H1 (cell line): ENCODE results near the gene CHTF8. TPM values are rescaled to one million over a fixed set of nuclear protein-coding genes. Genes with fewer than 3 reads are reported as not detected.

Source experiments
- CTCF ChIA-PET: fragments of 300-600 bp; sonication (Branson Sonifier 250); formaldehyde crosslinking; loops from one replicate; lab custom pipeline; 2021; ENCODE audit not compliant: partially characterized antibody; lab: Charles Lee
- POLR2A ChIA-PET: fragments of 300-600 bp; sonication (Branson Sonifier 250); formaldehyde crosslinking; loops from one replicate; lab custom pipeline; 2021; ENCODE audit warnings: inconsistent platforms; ENCODE audit not compliant: partially characterized antibody; lab: Charles Lee
- DNase-seq, 2 experiments: peaks; one replicate each; pipeline versions ENCODE4 v3.0.0 to v3.0.0-alpha.2; 2010 to 2022; ENCODE audit warnings: low spot score in 2 of 2, low read depth in 1 of 2, mixed read lengths in 1 of 2
- FAIRE-seq: peaks from 2 replicates; lab custom pipeline; 2011; peaks lifted over from hg19 to GRCh38; lab: Jason Lieb, UNC
- H2AFZ ChIP-seq: 2 replicates; pipeline ENCODE4 v1.8.1; 2012; ENCODE audit warnings: low read length, inconsistent platforms
- H2AK5ac ChIP-seq: 2 replicates; pipeline ENCODE4 v1.6.1; 2013; ENCODE audit warnings: low read depth, low read length
- H2BK120ac ChIP-seq: replicated peaks from 2 replicates; pipeline ENCODE3; 2013; ENCODE audit warnings: low read depth, low read length, inconsistent platforms
- H2BK12ac ChIP-seq: 2 replicates; pipeline ENCODE4 v1.6.1; 2013; ENCODE audit warnings: low read depth, low read length
- H2BK15ac ChIP-seq: 2 replicates; pipeline ENCODE4 v1.6.1; 2013; ENCODE audit warnings: low read length
- H2BK20ac ChIP-seq: 2 replicates; pipeline ENCODE4 v1.6.1; 2013; ENCODE audit warnings: low read length
- H2BK5ac ChIP-seq: 2 replicates; pipeline ENCODE4 v1.6.1; 2013; ENCODE audit warnings: low read depth, low read length
- H3K14ac ChIP-seq: 2 replicates; pipeline ENCODE4 v1.6.1; 2013; ENCODE audit warnings: inconsistent platforms; ENCODE audit not compliant: insufficient read length
- H3K18ac ChIP-seq: 2 replicates; pipeline ENCODE4 v1.6.1; 2013; ENCODE audit warnings: low read length; ENCODE audit errors: extremely low read depth
- H3K23ac ChIP-seq: 2 replicates; pipeline ENCODE4 v1.6.1; 2013; ENCODE audit warnings: inconsistent platforms; ENCODE audit not compliant: insufficient read length
- H3K23me2 ChIP-seq: 2 replicates; pipeline ENCODE4 v1.6.1; 2013; ENCODE audit warnings: low read depth, low read length
- H3K27ac ChIP-seq: 2 replicates; pipeline ENCODE4 v1.6.1; 2011; ENCODE audit warnings: low read depth, low read length, inconsistent platforms
- H3K27me3 ChIP-seq, 4 experiments: replicated peaks in 1 of 4; 1 replicate in 1 of 4; 2 replicates in 3 of 4; pipeline versions ENCODE4 v1.6.1 to v1.8.1; 2011 to 2013; ENCODE audit warnings: low read length in 3 of 4, mild to moderate bottlenecking in 3 of 4, inconsistent platforms in 2 of 4, mixed read lengths in 2 of 4, moderate library complexity in 1 of 4; ENCODE audit not compliant: control insufficient read depth in 3 of 4, insufficient read depth in 3 of 4; ENCODE audit errors: extremely low read depth in 1 of 4
- H3K36me3 ChIP-seq, 4 experiments: 2 replicates each; pipeline versions ENCODE4 v1.6.1 to v1.8.1; 2011 to 2013; ENCODE audit warnings: mild to moderate bottlenecking in 4 of 4, low read length in 3 of 4, moderate library complexity in 2 of 4, control low read depth in 1 of 4, inconsistent platforms in 1 of 4; ENCODE audit not compliant: insufficient read depth in 4 of 4, control insufficient read depth in 2 of 4
- H3K4ac ChIP-seq: replicated peaks from 2 replicates; pipeline ENCODE3; 2013; ENCODE audit warnings: low read length, low read depth, mixed read lengths, inconsistent platforms; ENCODE audit not compliant: insufficient read length
- H3K4me1 ChIP-seq, 4 experiments: replicated peaks in 1 of 4; 1 replicate in 1 of 4; 2 replicates in 3 of 4; pipeline versions ENCODE4 v1.6.1 to v1.8.1; 2011 to 2013; ENCODE audit warnings: low read length in 3 of 4, inconsistent platforms in 2 of 4, mixed read lengths in 1 of 4; ENCODE audit not compliant: insufficient read depth in 4 of 4, control insufficient read depth in 3 of 4
- H3K4me2 ChIP-seq, 2 experiments: 2 replicates each; pipeline versions ENCODE4 v1.6.1 to v1.8.1; 2011 to 2013; ENCODE audit warnings: low read depth in 2 of 2, low read length in 2 of 2, control low read depth in 1 of 2, inconsistent platforms in 1 of 2, mild to moderate bottlenecking in 1 of 2; ENCODE audit not compliant: insufficient read depth in 1 of 2
- H3K4me3 ChIP-seq, 4 experiments: fragments of 200-600, 300-600 bp in 1 of 4; sonication (generic), shearing (Covaris generic), sonication (Bioruptor Twin) in 1 of 4; 2 replicates each; pipeline versions ENCODE4 v1.5.1 to v1.8.1; 2011 to 2016; ENCODE audit warnings: low read length in 4 of 4, low read depth in 3 of 4, control low read depth in 2 of 4, inconsistent platforms in 2 of 4, mild to moderate bottlenecking in 2 of 4, mixed read lengths in 1 of 4, moderate library complexity in 1 of 4; ENCODE audit not compliant: insufficient read depth in 2 of 4; ENCODE audit errors: extremely low read depth in 1 of 4
- H3K56ac ChIP-seq: replicated peaks from 2 replicates; pipeline ENCODE3; 2013; ENCODE audit warnings: low read depth, mild to moderate bottlenecking, mixed read lengths, low read length, inconsistent platforms; ENCODE audit not compliant: insufficient read length
- H3K79me1 ChIP-seq: 2 replicates; pipeline ENCODE4 v1.6.1; 2013; ENCODE audit warnings: low read depth, low read length, control low read depth
- H3K79me2 ChIP-seq, 2 experiments: 2 replicates each; pipeline versions ENCODE4 v1.6.1 to v1.8.1; 2012 to 2013; ENCODE audit warnings: low read length in 2 of 2, mild to moderate bottlenecking in 2 of 2, inconsistent platforms in 1 of 2; ENCODE audit not compliant: insufficient read depth in 2 of 2, control insufficient read depth in 1 of 2
- H3K9ac ChIP-seq, 4 experiments: replicated peaks in 1 of 4; 1 replicate in 1 of 4; 2 replicates in 3 of 4; pipeline versions ENCODE4 v1.6.1 to v1.8.1; 2011 to 2013; ENCODE audit warnings: low read depth in 3 of 4, low read length in 3 of 4, control low read depth in 2 of 4, mild to moderate bottlenecking in 2 of 4, moderate library complexity in 2 of 4, inconsistent platforms in 1 of 4; ENCODE audit errors: extremely low read depth in 1 of 4
- H3K9me3 ChIP-seq, 2 experiments: 2 replicates each; pipeline versions ENCODE4 v1.6.1 to v1.8.1; 2012 to 2013; ENCODE audit warnings: mild to moderate bottlenecking in 2 of 2, moderate library complexity in 2 of 2, control low read depth in 1 of 2, inconsistent platforms in 1 of 2, low read depth in 1 of 2, low read length in 1 of 2, mixed read lengths in 1 of 2; ENCODE audit not compliant: insufficient read depth in 2 of 2
- H4K20me1 ChIP-seq, 2 experiments: replicated peaks in 1 of 2; 2 replicates each; pipeline versions ENCODE3 to v1.8.1; 2011 to 2013; ENCODE audit warnings: inconsistent platforms in 2 of 2, low read length in 2 of 2, mild to moderate bottlenecking in 1 of 2; ENCODE audit not compliant: insufficient read depth in 2 of 2, control insufficient read depth in 1 of 2
- H4K5ac ChIP-seq: 2 replicates; pipeline ENCODE4 v1.6.1; 2013; ENCODE audit warnings: low read length, low read depth, mixed read lengths, inconsistent platforms; ENCODE audit not compliant: insufficient read length
- H4K8ac ChIP-seq: 2 replicates; pipeline ENCODE4 v1.8.0; 2013; ENCODE audit warnings: mild to moderate bottlenecking, moderate library complexity, low read length, inconsistent platforms; ENCODE audit not compliant: insufficient read depth; ENCODE audit errors: extremely low read depth
- H4K91ac ChIP-seq: replicated peaks from 2 replicates; pipeline ENCODE3; 2013; ENCODE audit warnings: low read length, mixed read lengths, inconsistent platforms; ENCODE audit not compliant: insufficient read length
- ASH2L ChIP-seq: fragments of 200-600, 300-600 bp; sonication (generic); IDR thresholded peaks from one replicate; pipeline ENCODE4 v1.7.1; 2017; ENCODE audit warnings: low read length
- CEBPB ChIP-seq: IDR thresholded peaks from 2 replicates; pipeline ENCODE4 v1.6.1; 2012; ENCODE audit warnings: low read depth, low read length
- CHD1 ChIP-seq: IDR thresholded peaks from 2 replicates; pipeline ENCODE4 v1.6.1; 2012; ENCODE audit warnings: low read depth, low read length, improper control_type of control experiment
- CTCF ChIP-seq, 3 experiments: IDR thresholded peaks; 1 replicate in 2 of 3; 2 replicates in 1 of 3; pipeline versions ENCODE4 v1.5.1 to v1.6.1; 2011; ENCODE audit warnings: low read length in 3 of 3, mild to moderate bottlenecking in 3 of 3, inconsistent platforms in 2 of 3, low read depth in 1 of 3, moderate library complexity in 1 of 3; ENCODE audit not compliant: insufficient read depth in 1 of 3; ENCODE audit errors: control extremely low read depth in 1 of 3
- FOSL1 ChIP-seq: IDR thresholded peaks from 2 replicates; pipeline ENCODE4 v1.6.1; 2011; ENCODE audit warnings: mild to moderate bottlenecking, low read depth, low read length, moderate library complexity; ENCODE audit not compliant: insufficient read depth
- RAD21 ChIP-seq, 2 experiments: IDR thresholded peaks in 1 of 2; conservative IDR thresholded peaks in 1 of 2; 2 replicates each; pipeline ENCODE4 v1.6.1; 2011; ENCODE audit warnings: low read depth in 2 of 2, low read length in 2 of 2, improper control_type of control experiment in 1 of 2, inconsistent platforms in 1 of 2, mild to moderate bottlenecking in 1 of 2, moderate library complexity in 1 of 2
- WGBS, 2 experiments: shearing (Covaris generic) in 1 of 2; methylation state at CpG; one replicate each; pipeline versions ENCODE4 v1.1.6 to v1.1.7; 2013 to 2015; ENCODE audit warnings: low lambda C conversion rate in 2 of 2, mixed read lengths in 2 of 2, inconsistent platforms in 1 of 2, low coverage in 1 of 2, missing lambda C conversion rate in 1 of 2; ENCODE audit not compliant: insufficient replicate concordance in 2 of 2, insufficient coverage in 1 of 2, insufficient read length in 1 of 2; ENCODE audit errors: extremely low coverage in 1 of 2, missing lambda C conversion rate in 1 of 2; 5-methylcytosine and 5-hydroxymethylcytosine counted together
- polyA plus RNA-seq, 7 experiments: library from polyadenylated mRNA; depleted of rRNA in 3 of 7; stranded (reverse) in 5 of 7; unstranded in 2 of 7; fragments of >200 nt in 5 of 7; fragments of 200-250 nt in 2 of 7; gene quantifications; 1 replicate in 5 of 7; 2 replicates in 1 of 7; 4 replicates in 1 of 7; pipeline versions ENCODE4 v1.2.1 to v1.2.3, GENCODE V29; 2011 to 2013; ENCODE audit warnings: missing spikeins in 2 of 7, mixed read lengths in 2 of 7
- total RNA-seq: library from RNA; stranded (reverse); fragmentation: NEBNext Ultra II Directional; extraction: Animal tissue kit (Norgen Biotek cat#: 25700); gene quantifications from 2 replicates; pipeline ENCODE4 v1.2.1, GENCODE V29; 2021

Gene CHTF8
- total and polyA plus RNA-seq, 2 of the 8 experiments (the other 6 are each of a cell fraction or from before 2014, with no cell fraction given), result 114 to 138 TPM

- DNase-seq, result no peak
Measured at GRCh38 chr16:69123910-69124309, 8.5 kb downstream of the CHTF8 start.

More at GRCh38 chr16:69123910-69124309, 8.5 kb downstream of the CHTF8 start:
- Histone ChIP-seq H3K4me3 (no peak overlapping the region), H4K5ac (no peak overlapping the region), H4K20me1 (peaks cover 0 to 6% of the 10 kb centered on the region in 2 experiments), H3K4me1 (no peaks in the 10 kb centered on the region), H2BK120ac (no peak overlapping the region), H3K27ac (no peak overlapping the region), H3K14ac (no peak overlapping the region), H3K9ac (no peak overlapping the region), H3K4ac (no peak overlapping the region), H3K56ac (no peak overlapping the region), H2BK15ac (no peak overlapping the region), H2BK5ac (no peak overlapping the region), H3K27me3 (no peaks in the 10 kb centered on the region), H3K79me2 (peaks cover 0 to 34% of the 10 kb centered on the region in 2 experiments; a peak in 2 of 4 replicates), H3K18ac (no peak overlapping the region), H2BK20ac (no peak overlapping the region), H4K91ac (no peak overlapping the region), H2AFZ (no peak overlapping the region), H3K36me3 (peaks cover 0 to 28% (median 13%) of the 10 kb centered on the region in 4 experiments; a peak in 6 of 8 replicates), H3K79me1 (peaks cover 5% of the 10 kb centered on the region), H3K4me2 (no peak overlapping the region), H3K23ac (no peak overlapping the region), H4K8ac (no peak overlapping the region)
- whole genome bisulfite sequencing, 2 experiments, result 92% methylated on average over 3 of the region's 3 CpGs; no CpG with 5 or more reads in 1 of the 2 experiments
- peak; percentile 77 for FAIRE-seq
- POLR2A ChIA-PET, result interaction anchor here (0.7 to 3.4 kb wide), 7 partner anchors 9 to 277 kb away, joined by 3 to 14 read pairs (median 4); partner anchors contain the start of genes CHTF8 and UTP4
- CTCF ChIA-PET, result interaction anchor here (0.6 to 12.3 kb wide), 60 partner anchors 9 to 1627 kb away, joined by 3 to 174 read pairs (median 4); partner anchors contain the start of genes CHTF8, NIP7 and UTP4
- no peak for TF ChIP-seq ASH2L
- no peak for TF ChIP-seq CHD1
- TF ChIP-seq CTCF (IDR thresholded peaks at IDR 0.05; ENCODE audit: control extremely low read depth in 1 of 3, insufficient read depth in 1 of 3, low read depth in 1 of 3, low read length in 3 of 3), result peak in 2 of 3 experiments; percentile 68; a peak in 3 of 4 replicates
- no peak for TF ChIP-seq FOSL1
- peak; percentile 81 to 85 for TF ChIP-seq RAD21 (IDR thresholded peaks at IDR 0.05 in 1 of 2, conservative IDR thresholded peaks at IDR 0.05 in 1 of 2; ENCODE audit: low read depth in 2 of 2, low read length in 2 of 2)
- TF ChIP-seq CEBPB, result no peak
- TF ChIP-seq, all 59 proteins: peak for 2
- Histone ChIP-seq H3K23me2 (no peaks in the 10 kb centered on the region), H3K9me3 (no peaks in the 10 kb centered on the region), H2AK5ac (no peak overlapping the region), H2BK12ac (no peak overlapping the region)
